ENCODE results near the gene MPZL3.

GRCh38 chr11:118223570-118223969 is 28.6 kb downstream of the MPZL3 start:
- TF ChIP-seq, protein P1, sequence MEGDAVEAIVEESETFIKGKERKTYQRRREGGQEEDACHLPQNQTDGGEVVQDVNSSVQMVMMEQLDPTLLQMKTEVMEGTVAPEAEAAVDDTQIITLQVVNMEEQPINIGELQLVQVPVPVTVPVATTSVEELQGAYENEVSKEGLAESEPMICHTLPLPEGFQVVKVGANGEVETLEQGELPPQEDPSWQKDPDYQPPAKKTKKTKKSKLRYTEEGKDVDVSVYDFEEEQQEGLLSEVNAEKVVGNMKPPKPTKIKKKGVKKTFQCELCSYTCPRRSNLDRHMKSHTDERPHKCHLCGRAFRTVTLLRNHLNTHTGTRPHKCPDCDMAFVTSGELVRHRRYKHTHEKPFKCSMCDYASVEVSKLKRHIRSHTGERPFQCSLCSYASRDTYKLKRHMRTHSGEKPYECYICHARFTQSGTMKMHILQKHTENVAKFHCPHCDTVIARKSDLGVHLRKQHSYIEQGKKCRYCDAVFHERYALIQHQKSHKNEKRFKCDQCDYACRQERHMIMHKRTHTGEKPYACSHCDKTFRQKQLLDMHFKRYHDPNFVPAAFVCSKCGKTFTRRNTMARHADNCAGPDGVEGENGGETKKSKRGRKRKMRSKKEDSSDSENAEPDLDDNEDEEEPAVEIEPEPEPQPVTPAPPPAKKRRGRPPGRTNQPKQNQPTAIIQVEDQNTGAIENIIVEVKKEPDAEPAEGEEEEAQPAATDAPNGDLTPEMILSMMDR (IDR thresholded peaks at IDR 0.05) = no peak
- no peak for TF ChIP-seq POLR2A (IDR thresholded peaks at IDR 0.05)
